Adrenal gland (tissue), 12 donors: Measurements from ENCODE around the gene SCP2. TPM values are rescaled to one million over a fixed set of nuclear protein-coding genes. Genes with fewer than 3 reads are reported as not detected.

Experiments used
- DNase-seq, 7 donors: peaks; one replicate each; pipeline ENCODE4 v3.0.0-alpha.2; 2019 to 2020
- H3K27ac ChIP-seq, 5 donors: fragments of 200-600 bp; sonication (generic) in 4 of 5; 1 replicate in 3 of 5; 2 replicates in 2 of 5; pipeline versions ENCODE4 v1.5.1 to v1.8.0; 2016 to 2020; ENCODE audit warnings: mild to moderate bottlenecking in 1 of 5
- H3K27me3 ChIP-seq: fragments of 200-600 bp; 2 replicates; pipeline ENCODE4 v1.8.0; 2021
- H3K36me3 ChIP-seq, 2 donors: fragments of 200-600 bp; replicated peaks in 1 of 2; 1 replicate in 1 of 2; 2 replicates in 1 of 2; pipeline versions ENCODE4 v1.5.1 to v1.8.0; 2018 to 2022
- H3K4me1 ChIP-seq, 2 donors: fragments of 200-600 bp; replicated peaks in 1 of 2; 1 replicate in 1 of 2; 2 replicates in 1 of 2; pipeline versions ENCODE4 v1.5.1 to v1.8.0; 2018 to 2021
- H3K4me3 ChIP-seq, 4 donors: fragments of 200-600 bp; sonication (generic) in 3 of 4; one replicate each; pipeline ENCODE4 v1.5.1; 2016 to 2018
- H3K9me3 ChIP-seq, 3 donors: fragments of 200-600 bp; sonication (generic) in 1 of 3; replicated peaks in 1 of 3; 1 replicate in 2 of 3; 2 replicates in 1 of 3; pipeline versions ENCODE4 v1.5.1 to v1.8.0; 2016 to 2021
- CTCF ChIP-seq, 6 experiments: fragments of 450-650 bp in 4 of 6; fragments of 200-600 bp in 2 of 6; sonication (generic) in 1 of 6; IDR thresholded peaks; 1 replicate in 5 of 6; 2 replicates in 1 of 6; pipeline versions ENCODE4 v1.5.1 to v1.8.0; 2016 to 2021; ENCODE audit warnings: antibody characterized with exemption in 6 of 6, mild to moderate bottlenecking in 2 of 6, moderate library complexity in 1 of 6
- POLR2A ChIP-seq, 2 donors: fragments of 450-650 bp; IDR thresholded peaks; one replicate each; pipeline ENCODE4 v1.6.1; 2017; ENCODE audit warnings: antibody characterized with exemption in 2 of 2, mild to moderate bottlenecking in 2 of 2, moderate library complexity in 1 of 2
- WGBS, 4 donors: extraction: QIAGEN DNeasy Blood & Tissue Kit in 2 of 4; methylation state at CpG; one replicate each; pipeline versions ENCODE4 v1.1.5 to v1.1.7; 2013 to 2017; 5-methylcytosine and 5-hydroxymethylcytosine counted together
- intact Hi-C, 2 donors: fragments of 100-400 bp; cut with DNase I; formaldehyde crosslinking; loops; one replicate each; pipeline versions ENCODE4 v1.14.1 to v1.15.0; 2022 to 2023
- polyA plus RNA-seq, 3 donors: library from polyadenylated mRNA; stranded (reverse); fragments of 200-250 nt in 2 of 3; fragments of 350-450 nt in 1 of 3; fragmentation: Illumina TruSeq in 1 of 3; extraction: RNeasy Lipid Tissue Mini Kit (QIAGEN cat#74804) in 1 of 3; gene quantifications; one replicate each; pipeline ENCODE4 v1.2.3, GENCODE V29; 2013 to 2014
- total RNA-seq, 9 donors: library from RNA; depleted of rRNA in 4 of 9; stranded (reverse); fragments of >200 nt in 4 of 9; fragments of 120-200 nt in 1 of 9; fragmentation: NEBNext Ultra II Directional in 1 of 9; extraction: Animal tissue kit (Norgen Biotek cat#: 25700) in 1 of 9; gene quantifications; one replicate each; pipeline versions ENCODE4 v1.1.0 to v1.2.4, GENCODE V29; 2013 to 2023
- donor health status: healthy with polysubstance abuse.
- donor health status: Bipolar disorder and iron deficiency.
- donor health status: DM: yes; HTN: yes; CAD: no.
- donor health status: DM: no; HTN: no; CAD: no.
- donor health status: DM: no; HTN: no; CAD: no.
- donor health status: DM: yes; HTN: yes; CAD: no.

The SCP2 gene
- total and polyA plus RNA-seq, 12 donors: 114 to 256 (median 144) TPM

GRCh38 chr1:53015508-53015860 is 88.4 kb downstream of the SCP2 start:
- no peaks in the 10 kb centered on the region for H3K36me3 ChIP-seq
- no peak overlapping the region for H3K27ac ChIP-seq
- H3K9me3 ChIP-seq: no peaks in the 10 kb centered on the region
- WGBS, 4 donors: 16 to 30% (median 26%) methylated on average over 3 of the region's 3 CpGs
- H3K27me3 ChIP-seq: no peaks in the 10 kb centered on the region
- intact Hi-C loops: no loop called here
- no peak for TF ChIP-seq POLR2A (IDR thresholded peaks at IDR 0.05)
- no peak for TF ChIP-seq CTCF (IDR thresholded peaks at IDR 0.05)
- peaks cover 5 to 17% of the 10 kb centered on the region in 2 donors for H3K4me1 ChIP-seq
- DNase-seq: no peak
- peak overlapping the region in 2 of 4 donors; percentile 38 to 68 for H3K4me3 ChIP-seq

DNA sequence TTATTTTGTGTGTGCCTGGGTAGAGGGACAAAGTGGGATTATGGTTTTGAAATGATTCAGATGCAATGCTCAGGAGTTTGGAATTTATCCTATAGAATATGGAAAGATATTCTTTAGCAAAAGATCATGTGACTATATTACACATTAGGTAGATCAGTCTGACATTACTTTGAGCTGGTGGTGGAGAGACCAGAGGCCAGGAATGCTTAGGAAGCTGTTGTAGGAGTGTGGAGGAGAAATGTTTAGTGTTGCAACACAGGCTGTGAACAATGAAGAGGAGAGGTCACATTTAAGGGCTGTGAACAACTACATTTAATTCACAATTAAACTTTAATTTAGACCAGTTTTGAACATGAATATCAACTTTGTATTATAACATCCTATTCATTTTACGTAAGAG is 89.6 kb downstream of the SCP2 start:
- no peak overlapping the region for H3K4me3 ChIP-seq
- intact Hi-C loops: no loop called here
- H3K27ac ChIP-seq: no peak overlapping the region
- H3K4me1 ChIP-seq: peaks cover 5 to 17% of the 10 kb centered on the region in 2 donors
- H3K36me3 ChIP-seq: no peaks in the 10 kb centered on the region
- 91 to 95% (median 94%) methylated on average over 1 of the region's 1 CpG for WGBS, 4 donors
- TF ChIP-seq POLR2A (IDR thresholded peaks at IDR 0.05): no peak
- no peak for TF ChIP-seq CTCF (IDR thresholded peaks at IDR 0.05)
- H3K27me3 ChIP-seq: no peaks in the 10 kb centered on the region
- DNase-seq: no peak
- no peaks in the 10 kb centered on the region for H3K9me3 ChIP-seq

GRCh38 chr1:53020588-53020987 is 93.5 kb downstream of the SCP2 start:
- H3K9me3 ChIP-seq: no peaks in the 10 kb centered on the region
- 45 to 98% (median 94%) methylated on average over 5 of the region's 5 CpGs for WGBS, 4 donors
- TF ChIP-seq POLR2A (IDR thresholded peaks at IDR 0.05) (no peak), CTCF (IDR thresholded peaks at IDR 0.05) (no peak)
- intact Hi-C loops: no loop called here
- H3K27me3 ChIP-seq: no peaks in the 10 kb centered on the region
- peaks cover 13 to 18% of the 10 kb centered on the region in 2 donors for H3K4me1 ChIP-seq
- no peaks in the 10 kb centered on the region for H3K36me3 ChIP-seq
- no peak overlapping the region for H3K27ac ChIP-seq
- no peak for DNase-seq
- H3K4me3 ChIP-seq: no peak overlapping the region

GRCh38 chr1:53022179-53022578 is 95.1 kb downstream of the SCP2 start:
- intact Hi-C loops: no loop called here
- Histone ChIP-seq H3K27ac (no peak overlapping the region), H3K27me3 (no peaks in the 10 kb centered on the region), H3K4me3 (no peak overlapping the region), H3K36me3 (no peaks in the 10 kb centered on the region), H3K9me3 (no peaks in the 10 kb centered on the region), H3K4me1 (peaks cover 10 to 21% of the 10 kb centered on the region in 2 donors)
- WGBS, 4 donors: 93 to 96% (median 94%) methylated on average over 1 of the region's 1 CpG
- no peak for DNase-seq
- TF ChIP-seq CTCF (IDR thresholded peaks at IDR 0.05): no peak
- TF ChIP-seq POLR2A (IDR thresholded peaks at IDR 0.05): no peak
